HG03378 (cell line): Measurements from ENCODE around the gene CDH13.

Source experiments
- ATAC-seq: cut with Tn5 transposase; IDR thresholded peaks from one replicate; pipeline ENCODE4 v1.9.1; 2021; ENCODE audit warnings: mild to moderate bottlenecking, moderate library complexity; ENCODE audit not compliant: unreplicated experiment

Gene CDH13

GRCh38 chr16:83802554-83803205 lies 1175.9 kb downstream of the CDH13 start:
- ATAC-seq = no peak

- no peak for ATAC-seq
Observed at GRCh38 chr16:83803811-83804210, 1177.0 kb downstream of the CDH13 start.

- no peak for ATAC-seq
Observed at GRCh38 chr16:83804366-83804765, 1177.6 kb downstream of the CDH13 start.

GRCh38 chr16:83806036-83806435 lies 1179.3 kb downstream of the CDH13 start:
- no peak for ATAC-seq

- ATAC-seq = no peak
Observed at GRCh38 chr16:83806731-83807130, 1180.0 kb downstream of the CDH13 start.

- ATAC-seq = no peak
Observed at GRCh38 chr16:83807327-83807709, 1180.5 kb downstream of the CDH13 start.

- ATAC-seq = peak; percentile 87
Observed at GRCh38 chr16:83807710-83808572, 1181.2 kb downstream of the CDH13 start, which contains the start of gene HSBP1. Gene HSBP1 (plus strand): TSS chr16:83807978. CDS start chr16:83808077, 99 bp downstream.

- no peak for ATAC-seq
Observed at GRCh38 chr16:83808573-83809014, 1181.8 kb downstream of the CDH13 start.

GRCh38 chr16:83809092-83809491 lies 1182.3 kb downstream of the CDH13 start:
- no peak for ATAC-seq

- ATAC-seq = no peak
Observed at GRCh38 chr16:83810901-83811300, 1184.1 kb downstream of the CDH13 start.

- ATAC-seq = no peak
Observed at GRCh38 chr16:83813823-83814658, 1187.3 kb downstream of the CDH13 start.

GRCh38 chr16:83814659-83814985 lies 1187.9 kb downstream of the CDH13 start:
- ATAC-seq = no peak

- no peak for ATAC-seq
Observed at GRCh38 chr16:83817022-83817421, 1190.3 kb downstream of the CDH13 start.

- ATAC-seq = no peak
Observed at GRCh38 chr16:83818276-83818675, 1191.5 kb downstream of the CDH13 start.

- ATAC-seq = no peak
Observed at GRCh38 chr16:83819361-83819760, 1192.6 kb downstream of the CDH13 start.

GRCh38 chr16:83826146-83826913 lies 1199.6 kb downstream of the CDH13 start:
- ATAC-seq = peak; percentile 69

GRCh38 chr16:83830091-83830768 lies 1203.5 kb downstream of the CDH13 start:
- ATAC-seq = no peak

GRCh38 chr16:83830769-83831455 lies 1204.1 kb downstream of the CDH13 start:
- no peak for ATAC-seq

GRCh38 chr16:83831456-83831987 lies 1204.8 kb downstream of the CDH13 start:
- no peak for ATAC-seq
